HCT116 (cell line): ENCODE results near the gene NOL9. TPM values are rescaled to one million over a fixed set of nuclear protein-coding genes. Genes with fewer than 3 reads are reported as not detected.

Source experiments
- ATAC-seq: fragments of 200-7000 bp; cut with Tn5 transposase; 2 replicates; pipeline ENCODE4 v1.9.1; 2020; ENCODE audit warnings: mild to moderate bottlenecking, moderate library complexity
- BruUV-seq: library from RNA; stranded (reverse); fragments of 400-500 nt; replicated peaks from 2 replicates; lab custom pipeline; 2021; lab: Mats Ljungman, UMichigan
- CTCF ChIA-PET: fragments of 300-600 bp; sonication (Branson Sonifier 250); formaldehyde crosslinking; loops from one replicate; lab custom pipeline; 2021; ENCODE audit warnings: antibody characterized with exemption; lab: Charles Lee
- POLR2A ChIA-PET: fragments of 300-600, 350-600 bp; sonication (Branson Sonifier 250); formaldehyde crosslinking; loops from one replicate; lab custom pipeline; 2021; ENCODE audit warnings: antibody characterized with exemption; lab: Charles Lee
- RAD21 ChIA-PET, 2 experiments: fragments of 300-600 bp; sonication (Branson Sonifier 250); formaldehyde crosslinking; loops; one replicate each; lab custom pipeline; 2023; ENCODE audit warnings: low total read pairs in 2 of 2; ENCODE audit not compliant: uncharacterized antibody in 2 of 2, unreplicated experiment in 2 of 2, low non-redundant PET in 1 of 2; lab: Charles Lee
- DNase-seq: peaks from one replicate; pipeline ENCODE4 v3.0.0-alpha.2; 2010; ENCODE audit warnings: low read depth, low spot score
- H2AFZ ChIP-seq: fragments of 200-600 bp; shearing (Covaris generic), sonication (generic); 2 replicates; pipeline ENCODE4 v1.6.1; 2017; ENCODE audit warnings: low read depth, mixed run types, mixed read lengths, antibody characterized with exemption, low read length; ENCODE audit not compliant: poor library complexity, severe bottlenecking
- H3K27ac ChIP-seq: 2 replicates; pipeline ENCODE4 v1.5.1; 2012; ENCODE audit warnings: low read depth, low read length
- H3K27me3 ChIP-seq: fragments of 200-600 bp; sonication (generic); 2 replicates; pipeline ENCODE4 v1.6.1; 2016; ENCODE audit warnings: mixed run types, low read length, mixed read lengths; ENCODE audit not compliant: insufficient read depth
- H3K36me3 ChIP-seq, 2 experiments: fragments of 200-500 bp in 1 of 2; fragments of 200-600 bp in 1 of 2; sonication (Bioruptor generic) in 1 of 2; sonication (generic) in 1 of 2; 2 replicates each; pipeline versions ENCODE4 v1.5.1 to v1.6.1; 2014 to 2016; ENCODE audit warnings: low read length in 2 of 2, inconsistent platforms in 1 of 2, mixed read lengths in 1 of 2, mixed run types in 1 of 2; ENCODE audit not compliant: insufficient read depth in 2 of 2, control insufficient read depth in 1 of 2
- H3K4me1 ChIP-seq, 2 experiments: fragments of 200-600 bp in 1 of 2; sonication (generic) in 1 of 2; 2 replicates each; pipeline versions ENCODE4 v1.5.1 to v1.6.1; 2012 to 2017; ENCODE audit warnings: low read length in 2 of 2, inconsistent platforms in 1 of 2, mild to moderate bottlenecking in 1 of 2, mixed read lengths in 1 of 2, mixed run types in 1 of 2, moderate library complexity in 1 of 2; ENCODE audit not compliant: insufficient read depth in 2 of 2, control insufficient read depth in 1 of 2
- H3K4me2 ChIP-seq: fragments of 200-600 bp; sonication (generic); 2 replicates; pipeline ENCODE4 v1.6.1; 2017; ENCODE audit warnings: mixed run types, low read length, mixed read lengths
- H3K4me3 ChIP-seq, 2 experiments: fragments of 200-600 bp in 1 of 2; sonication (generic) in 1 of 2; replicated peaks in 1 of 2; 2 replicates each; pipeline ENCODE4 v1.5.1; 2011 to 2016; ENCODE audit warnings: low read length in 2 of 2, control low read depth in 1 of 2, low read depth in 1 of 2, mild to moderate bottlenecking in 1 of 2, mixed read lengths in 1 of 2, mixed run types in 1 of 2
- H3K79me2 ChIP-seq: fragments of 200-600 bp; sonication (generic); 2 replicates; pipeline ENCODE4 v1.6.1; 2017; ENCODE audit warnings: mild to moderate bottlenecking, mixed run types, low read length, moderate library complexity, mixed read lengths; ENCODE audit not compliant: insufficient read depth
- H3K9ac ChIP-seq: fragments of 200-600 bp; sonication (generic); 2 replicates; pipeline ENCODE4 v1.6.1; 2016; ENCODE audit warnings: low read length, mixed read lengths
- H3K9me2 ChIP-seq: fragments of 200-600 bp; sonication (generic), shearing (Covaris generic); 2 replicates; pipeline ENCODE4 v1.6.1; 2017; ENCODE audit warnings: mixed run types, mild to moderate bottlenecking, moderate library complexity; ENCODE audit not compliant: insufficient read depth
- H3K9me3 ChIP-seq, 2 experiments: fragments of 200-500 bp in 1 of 2; fragments of 200-600 bp in 1 of 2; sonication (Bioruptor generic) in 1 of 2; sonication (generic) in 1 of 2; 2 replicates each; pipeline ENCODE4 v1.6.1; 2014 to 2017; ENCODE audit warnings: low read length in 2 of 2, mixed read lengths in 2 of 2, inconsistent platforms in 1 of 2, low read depth in 1 of 2, mild to moderate bottlenecking in 1 of 2, mixed run types in 1 of 2, moderate library complexity in 1 of 2; ENCODE audit not compliant: control insufficient read depth in 1 of 2, insufficient read depth in 1 of 2
- H4K20me1 ChIP-seq: fragments of 200-600 bp; sonication (generic), shearing (Covaris generic); 2 replicates; pipeline ENCODE4 v1.6.1; 2017; ENCODE audit warnings: mixed run types, mild to moderate bottlenecking, moderate library complexity; ENCODE audit not compliant: insufficient read depth
- RAD21 ChIP-seq: IDR thresholded peaks from 2 replicates; pipeline ENCODE4 v1.6.1; 2012; ENCODE audit warnings: low read depth, mild to moderate bottlenecking
- ZFX ChIP-seq: fragments of 450-650 bp; IDR thresholded peaks from 2 replicates; pipeline ENCODE4 v1.6.1; 2017
- intact Hi-C: fragments of 100-400 bp; cut with micrococcal nuclease; formaldehyde crosslinking; loops from 2 replicates; pipeline ENCODE4 v1.10.0; 2022
- total RNA-seq: library from RNA; stranded (reverse); gene quantifications from one replicate; pipeline ENCODE4 v1.2.1, GENCODE V29; 2021; ENCODE audit not compliant: unreplicated experiment
- TF ChIP-seq, protein P1 (sequence below): IDR thresholded peaks from 2 replicates; pipeline ENCODE4 v1.6.1; 2011; ENCODE audit warnings: mild to moderate bottlenecking, low read length, moderate library complexity; ENCODE audit not compliant: insufficient replicate concordance; ENCODE audit errors: extremely low read depth
- TF ChIP-seq, protein P2 (sequence below), 3 experiments: fragments of 200-600 bp in 1 of 3; sonication (generic) in 1 of 3; IDR thresholded peaks in 2 of 3; conservative IDR thresholded peaks in 1 of 3; 2 replicates each; pipeline ENCODE4 v1.5.1; 2012 to 2017; ENCODE audit warnings: low read depth in 2 of 3, low read length in 2 of 3, antibody characterized with exemption in 1 of 3, borderline replicate concordance in 1 of 3, control low read depth in 1 of 3, mild to moderate bottlenecking in 1 of 3, mixed read lengths in 1 of 3, mixed run types in 1 of 3, moderate library complexity in 1 of 3; ENCODE audit not compliant: insufficient read depth in 1 of 3

NOL9 gene
- total RNA-seq, 1 experiment from 2014 or later, result 46.4 TPM

DNA sequence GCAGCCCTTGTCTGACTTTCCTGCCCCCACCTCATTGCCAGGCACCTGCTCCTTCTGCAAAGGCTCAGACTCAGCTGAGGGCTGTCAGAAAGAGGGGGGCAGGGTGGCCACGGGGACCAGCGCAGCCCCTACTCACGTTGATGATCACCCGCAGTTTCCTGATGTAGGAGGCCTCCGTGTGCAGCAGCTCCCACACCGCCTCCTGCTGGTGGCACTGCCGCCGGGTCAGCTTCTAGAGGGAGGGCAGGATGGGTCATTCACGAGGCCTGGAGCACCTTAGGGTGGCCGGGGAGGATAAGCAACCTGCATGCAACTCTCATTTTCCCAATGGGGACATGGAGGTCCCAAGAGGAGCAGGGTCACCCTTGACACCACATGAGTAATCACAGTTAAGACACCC lies 81.9 kb downstream of the NOL9 start:
- Histone ChIP-seq H3K79me2 (no peaks in the 10 kb centered on the region), H3K4me1 (peaks cover 31 to 47% of the 10 kb centered on the region in 2 experiments), H3K9me3 (no peaks in the 10 kb centered on the region), H2AFZ (no peak overlapping the region), H3K36me3 (peaks cover 6 to 10% of the 10 kb centered on the region in 2 experiments; a peak in 2 of 4 replicates), H4K20me1 (no peaks in the 10 kb centered on the region), H3K27me3 (no peaks in the 10 kb centered on the region), H3K27ac (peak overlapping the region; percentile 80), H3K9me2 (no peaks in the 10 kb centered on the region), H3K4me3 (no peak overlapping the region), H3K9ac (no peak overlapping the region), H3K4me2 (peak overlapping the region; percentile 86)
- intact Hi-C loops, result no loop called here
- CTCF ChIA-PET, result interaction anchor here (0.9 to 2.2 kb wide), 13 partner anchors 8 to 174 kb away, joined by 3 to 11 read pairs (median 6); partner anchors contain the start of genes HES2 and PLEKHG5
- ATAC-seq (peak; percentile 30), DNase-seq (no peak)
- POLR2A ChIA-PET, result interaction anchor here (1.0 to 1.5 kb wide), 2 partner anchors 19 to 32 kb away, joined by 3 to 7 read pairs; partner anchors contain the start of gene PLEKHG5
- RAD21 ChIA-PET, result interaction anchor here in 1 of 2 experiments (0.6 kb wide), 1 partner anchor 22 kb away, joined by 5 read pairs; no protein-coding TSS in a partner anchor
- no TSS peak for BruUV-seq
- TF ChIP-seq ZFX (no peak), RAD21 (no peak)
- TF ChIP-seq, protein P1, sequence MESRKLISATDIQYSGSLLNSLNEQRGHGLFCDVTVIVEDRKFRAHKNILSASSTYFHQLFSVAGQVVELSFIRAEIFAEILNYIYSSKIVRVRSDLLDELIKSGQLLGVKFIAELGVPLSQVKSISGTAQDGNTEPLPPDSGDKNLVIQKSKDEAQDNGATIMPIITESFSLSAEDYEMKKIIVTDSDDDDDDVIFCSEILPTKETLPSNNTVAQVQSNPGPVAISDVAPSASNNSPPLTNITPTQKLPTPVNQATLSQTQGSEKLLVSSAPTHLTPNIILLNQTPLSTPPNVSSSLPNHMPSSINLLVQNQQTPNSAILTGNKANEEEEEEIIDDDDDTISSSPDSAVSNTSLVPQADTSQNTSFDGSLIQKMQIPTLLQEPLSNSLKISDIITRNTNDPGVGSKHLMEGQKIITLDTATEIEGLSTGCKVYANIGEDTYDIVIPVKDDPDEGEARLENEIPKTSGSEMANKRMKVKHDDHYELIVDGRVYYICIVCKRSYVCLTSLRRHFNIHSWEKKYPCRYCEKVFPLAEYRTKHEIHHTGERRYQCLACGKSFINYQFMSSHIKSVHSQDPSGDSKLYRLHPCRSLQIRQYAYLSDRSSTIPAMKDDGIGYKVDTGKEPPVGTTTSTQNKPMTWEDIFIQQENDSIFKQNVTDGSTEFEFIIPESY, result no peak
- TF ChIP-seq, protein P2, sequence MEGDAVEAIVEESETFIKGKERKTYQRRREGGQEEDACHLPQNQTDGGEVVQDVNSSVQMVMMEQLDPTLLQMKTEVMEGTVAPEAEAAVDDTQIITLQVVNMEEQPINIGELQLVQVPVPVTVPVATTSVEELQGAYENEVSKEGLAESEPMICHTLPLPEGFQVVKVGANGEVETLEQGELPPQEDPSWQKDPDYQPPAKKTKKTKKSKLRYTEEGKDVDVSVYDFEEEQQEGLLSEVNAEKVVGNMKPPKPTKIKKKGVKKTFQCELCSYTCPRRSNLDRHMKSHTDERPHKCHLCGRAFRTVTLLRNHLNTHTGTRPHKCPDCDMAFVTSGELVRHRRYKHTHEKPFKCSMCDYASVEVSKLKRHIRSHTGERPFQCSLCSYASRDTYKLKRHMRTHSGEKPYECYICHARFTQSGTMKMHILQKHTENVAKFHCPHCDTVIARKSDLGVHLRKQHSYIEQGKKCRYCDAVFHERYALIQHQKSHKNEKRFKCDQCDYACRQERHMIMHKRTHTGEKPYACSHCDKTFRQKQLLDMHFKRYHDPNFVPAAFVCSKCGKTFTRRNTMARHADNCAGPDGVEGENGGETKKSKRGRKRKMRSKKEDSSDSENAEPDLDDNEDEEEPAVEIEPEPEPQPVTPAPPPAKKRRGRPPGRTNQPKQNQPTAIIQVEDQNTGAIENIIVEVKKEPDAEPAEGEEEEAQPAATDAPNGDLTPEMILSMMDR (IDR thresholded peaks at IDR 0.05 in 2 of 3, conservative IDR thresholded peaks at IDR 0.05 in 1 of 3; ENCODE audit: borderline replicate concordance in 1 of 3, insufficient read depth in 1 of 3, low read depth in 2 of 3, low read length in 2 of 3), result peak; percentile 30 to 87 (median 78); a peak in 5 of 6 replicates
- TF ChIP-seq, all 23 proteins: peak for 1
